Measurements from ENCODE around the gene NEB.

NEB gene

GRCh38 chr2:151525821-151526373 is 208.4 kb downstream of the NEB start:
- TF ChIP-seq GATA2 (IDR thresholded peaks at IDR 0.05; ENCODE audit: low read depth, low read length) (no peak), GATA3 (IDR thresholded peaks at IDR 0.05; ENCODE audit: low read depth, low read length) (no peak)

DNA sequence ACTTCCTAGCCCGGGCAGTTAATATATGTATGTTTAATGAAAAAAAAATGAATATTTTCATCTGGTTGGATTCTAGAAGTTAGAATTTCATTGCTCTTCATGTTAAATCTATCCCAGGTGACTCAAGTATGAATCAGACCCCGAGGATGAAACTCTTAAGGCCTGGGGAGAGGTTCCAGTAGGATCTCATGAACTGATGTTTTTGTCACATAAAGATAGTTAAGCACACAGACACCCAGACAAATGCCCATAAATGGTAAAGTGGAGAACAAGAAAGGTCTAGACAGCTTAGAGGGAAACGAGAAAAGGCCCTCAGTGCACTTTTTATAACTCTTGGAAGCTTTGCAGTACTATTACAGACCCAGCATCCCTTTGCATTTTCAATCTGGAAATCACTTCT is 210.4 kb downstream of the NEB start:
- no peak for TF ChIP-seq GATA2 (IDR thresholded peaks at IDR 0.05; ENCODE audit: low read depth, low read length)
- no peak for TF ChIP-seq GATA3 (IDR thresholded peaks at IDR 0.05; ENCODE audit: low read depth, low read length)

DNA sequence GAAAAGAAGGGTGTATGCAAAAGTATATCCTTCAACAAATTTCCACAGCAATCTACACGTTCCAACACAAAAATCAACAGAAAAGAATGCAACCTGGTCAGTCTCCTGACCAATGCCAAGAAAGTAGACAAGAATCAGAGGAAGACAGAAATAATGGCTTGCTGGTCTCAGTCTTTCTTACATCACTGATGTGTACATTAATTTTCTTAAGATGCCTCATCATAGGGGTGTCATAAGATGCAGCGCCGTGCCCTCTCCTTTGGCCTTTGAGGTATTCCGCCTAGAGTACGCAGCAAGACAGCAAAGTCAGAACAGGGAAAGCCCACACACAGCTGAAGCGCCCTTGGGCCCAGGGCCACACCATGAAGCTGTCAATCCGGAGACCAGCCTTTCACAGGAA is 211.7 kb downstream of the NEB start:
- TF ChIP-seq GATA2 (IDR thresholded peaks at IDR 0.05; ENCODE audit: low read depth, low read length) = no peak
- no peak for TF ChIP-seq GATA3 (IDR thresholded peaks at IDR 0.05; ENCODE audit: low read depth, low read length)

GRCh38 chr2:151520976-151521375 is 213.3 kb downstream of the NEB start:
- TF ChIP-seq GATA2 (IDR thresholded peaks at IDR 0.05; ENCODE audit: low read depth, low read length) = no peak
- TF ChIP-seq GATA3 (IDR thresholded peaks at IDR 0.05; ENCODE audit: low read depth, low read length) = no peak

GRCh38 chr2:151518802-151519201 is 215.5 kb downstream of the NEB start:
- TF ChIP-seq GATA2 (IDR thresholded peaks at IDR 0.05; ENCODE audit: low read depth, low read length) (no peak), GATA3 (IDR thresholded peaks at IDR 0.05; ENCODE audit: low read depth, low read length) (no peak)

GRCh38 chr2:151508519-151508918 is 225.8 kb downstream of the NEB start:
- TF ChIP-seq GATA3 (IDR thresholded peaks at IDR 0.05; ENCODE audit: low read depth, low read length) (no peak), GATA2 (IDR thresholded peaks at IDR 0.05; ENCODE audit: low read depth, low read length) (no peak)

GRCh38 chr2:151506170-151506569 is 228.1 kb downstream of the NEB start:
- TF ChIP-seq GATA3 (IDR thresholded peaks at IDR 0.05; ENCODE audit: low read depth, low read length) (no peak), GATA2 (IDR thresholded peaks at IDR 0.05; ENCODE audit: low read depth, low read length) (no peak)

DNA sequence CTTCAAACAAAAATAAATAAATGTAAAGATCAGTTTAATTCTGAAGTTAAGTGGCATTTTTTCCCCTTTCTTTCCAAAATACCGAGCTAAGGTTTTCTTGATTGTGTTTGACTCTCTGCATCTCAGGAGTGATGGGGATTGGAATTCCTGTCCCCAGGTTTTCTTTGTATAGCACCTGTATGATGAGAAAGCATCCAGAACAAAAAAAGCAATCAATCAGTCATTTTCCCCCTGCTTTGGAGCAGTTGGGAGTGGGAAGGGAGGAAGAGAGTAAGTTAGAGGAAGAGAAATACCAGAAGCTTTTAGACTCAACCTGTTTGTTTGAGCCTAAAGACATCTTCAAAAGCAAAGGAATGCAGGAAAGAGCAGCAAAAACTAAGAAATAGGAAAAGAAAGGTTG is 236.1 kb downstream of the NEB start:
- no peak for TF ChIP-seq GATA3 (IDR thresholded peaks at IDR 0.05; ENCODE audit: low read depth, low read length)
- no peak for TF ChIP-seq GATA2 (IDR thresholded peaks at IDR 0.05; ENCODE audit: low read depth, low read length)

- TF ChIP-seq GATA2 (IDR thresholded peaks at IDR 0.05; ENCODE audit: low read depth, low read length) = no peak
- no peak for TF ChIP-seq GATA3 (IDR thresholded peaks at IDR 0.05; ENCODE audit: low read depth, low read length)
These were observed 242.8 kb downstream of the NEB start for GRCh38 chr2:151491496-151491895.

DNA sequence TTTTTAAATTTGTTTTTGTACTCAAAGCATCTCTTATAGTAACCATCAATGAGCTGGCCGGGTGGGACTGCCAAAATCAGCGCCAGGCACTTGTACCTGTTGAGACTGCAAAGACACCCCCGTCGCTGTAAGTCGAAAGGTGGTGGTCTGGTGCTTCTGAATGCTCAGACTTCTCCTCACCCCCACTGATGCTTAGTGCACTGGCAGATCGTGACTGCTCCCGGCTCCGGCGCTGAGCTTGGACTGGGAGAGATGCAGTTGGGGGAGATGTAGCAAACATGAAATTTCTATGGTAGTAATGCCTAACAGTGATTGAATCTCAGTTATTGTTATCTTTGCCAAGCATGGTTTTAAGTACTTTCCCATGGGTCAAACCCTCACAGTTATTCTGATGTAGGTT is 244.0 kb downstream of the NEB start:
- TF ChIP-seq GATA3 (IDR thresholded peaks at IDR 0.05; ENCODE audit: low read depth, low read length) (no peak), GATA2 (IDR thresholded peaks at IDR 0.05; ENCODE audit: low read depth, low read length) (no peak)

- TF ChIP-seq GATA2 (IDR thresholded peaks at IDR 0.05; ENCODE audit: low read depth, low read length) = no peak
- no peak for TF ChIP-seq GATA3 (IDR thresholded peaks at IDR 0.05; ENCODE audit: low read depth, low read length)
These were observed 248.2 kb downstream of the NEB start for GRCh38 chr2:151486053-151486452.

- no peak for TF ChIP-seq GATA2 (IDR thresholded peaks at IDR 0.05; ENCODE audit: low read depth, low read length)
- no peak for TF ChIP-seq GATA3 (IDR thresholded peaks at IDR 0.05; ENCODE audit: low read depth, low read length)
These were observed 250.2 kb downstream of the NEB start for GRCh38 chr2:151484100-151484499.

DNA sequence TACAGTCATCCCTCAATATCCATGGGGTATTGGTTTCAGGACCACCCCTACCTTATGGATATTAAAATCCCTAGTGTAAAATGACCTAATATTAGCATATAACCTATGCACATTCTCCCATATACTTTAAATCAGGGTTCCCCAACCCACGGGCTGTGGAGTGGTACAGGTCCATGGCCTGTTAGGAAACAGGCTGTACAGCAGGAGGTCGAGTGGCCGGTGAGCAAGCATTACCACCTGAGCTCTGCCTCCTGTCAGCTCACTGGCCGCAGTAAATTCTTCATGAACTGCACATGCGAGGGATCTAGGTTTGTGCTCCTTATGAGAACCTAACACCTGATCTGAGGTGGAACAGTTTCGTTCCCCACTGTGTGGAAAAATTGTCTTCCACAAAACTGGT is 250.7 kb downstream of the NEB start:
- TF ChIP-seq GATA3 (IDR thresholded peaks at IDR 0.05; ENCODE audit: low read depth, low read length) (no peak), GATA2 (IDR thresholded peaks at IDR 0.05; ENCODE audit: low read depth, low read length) (no peak)

- TF ChIP-seq GATA3 (IDR thresholded peaks at IDR 0.05; ENCODE audit: low read depth, low read length) = no peak
- TF ChIP-seq GATA2 (IDR thresholded peaks at IDR 0.05; ENCODE audit: low read depth, low read length) = no peak
These were observed 252.0 kb downstream of the NEB start for GRCh38 chr2:151482171-151482725.

- TF ChIP-seq GATA2 (IDR thresholded peaks at IDR 0.05; ENCODE audit: low read depth, low read length) (no peak), GATA3 (IDR thresholded peaks at IDR 0.05; ENCODE audit: low read depth, low read length) (no peak)
These were observed 252.5 kb downstream of the NEB start for GRCh38 chr2:151481744-151482143.

DNA sequence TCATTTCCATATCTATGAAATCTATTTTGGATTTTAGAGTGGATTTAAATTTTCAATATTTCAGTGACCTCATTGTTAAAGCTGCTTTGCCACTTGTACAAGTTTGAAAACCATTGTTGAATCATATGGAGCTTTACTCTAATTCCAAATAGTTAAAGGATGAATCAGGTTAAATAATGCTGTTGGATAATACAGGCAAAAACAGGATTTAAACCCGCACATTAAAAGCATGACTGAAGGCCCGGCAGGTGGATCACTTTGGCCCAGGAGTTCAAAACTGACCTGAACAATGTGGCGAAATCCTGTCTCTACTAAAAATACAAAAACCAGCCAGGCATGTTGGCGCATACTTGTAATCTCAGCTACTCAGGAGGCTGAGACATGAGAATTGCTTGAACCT is 256.3 kb downstream of the NEB start:
- TF ChIP-seq GATA3 (IDR thresholded peaks at IDR 0.05; ENCODE audit: low read depth, low read length) (no peak), GATA2 (IDR thresholded peaks at IDR 0.05; ENCODE audit: low read depth, low read length) (no peak)

All from SH-SY5Y (cell line).